Vagina (tissue), 2 donors: Measurements from ENCODE around the gene AXIN1.

Experiments used
- POLR2A ChIP-seq, 2 donors: fragments of 450-650 bp; IDR thresholded peaks; one replicate each; pipeline ENCODE4 v1.6.1; 2017; ENCODE audit warnings: antibody characterized with exemption in 2 of 2, mild to moderate bottlenecking in 2 of 2, moderate library complexity in 2 of 2
- POLR2AphosphoS5 ChIP-seq, 2 donors: sonication (generic); formaldehyde crosslinking; IDR thresholded peaks; one replicate each; pipeline ENCODE4 v1.9.0; 2017; ENCODE audit warnings: antibody characterized with exemption in 2 of 2, mild to moderate bottlenecking in 2 of 2, low read depth in 1 of 2; ENCODE audit not compliant: insufficient read depth in 1 of 2
- TF ChIP-seq, protein P1 (sequence below), 3 experiments: fragments of 450-650 bp in 2 of 3; fragments of 200-600 bp in 1 of 3; sonication (generic) in 1 of 3; IDR thresholded peaks; one replicate each; pipeline ENCODE4 v1.5.1; 2017 to 2019; ENCODE audit warnings: antibody characterized with exemption in 3 of 3, mild to moderate bottlenecking in 2 of 3, moderate library complexity in 2 of 3

DNA sequence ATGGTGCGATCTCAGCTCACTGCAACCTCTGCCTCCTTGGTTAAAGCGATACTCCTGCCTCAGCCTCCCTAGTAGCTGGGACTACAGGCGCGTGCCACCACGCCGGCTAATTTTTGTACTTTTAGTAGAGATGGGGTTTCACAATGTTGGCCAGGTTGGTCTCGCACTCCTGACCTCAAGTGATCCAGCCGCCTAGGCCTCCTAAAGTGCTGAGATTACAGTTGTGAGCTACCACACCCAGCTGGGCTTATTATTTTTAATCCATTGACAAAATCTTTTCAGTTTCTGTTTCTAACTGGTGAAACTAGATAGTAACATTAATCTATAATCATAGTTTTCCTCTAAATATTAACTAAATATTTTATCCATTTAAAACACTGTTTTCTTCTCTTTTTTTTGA lies 112.0 kb downstream of the AXIN1 start:
- TF ChIP-seq, protein P1, sequence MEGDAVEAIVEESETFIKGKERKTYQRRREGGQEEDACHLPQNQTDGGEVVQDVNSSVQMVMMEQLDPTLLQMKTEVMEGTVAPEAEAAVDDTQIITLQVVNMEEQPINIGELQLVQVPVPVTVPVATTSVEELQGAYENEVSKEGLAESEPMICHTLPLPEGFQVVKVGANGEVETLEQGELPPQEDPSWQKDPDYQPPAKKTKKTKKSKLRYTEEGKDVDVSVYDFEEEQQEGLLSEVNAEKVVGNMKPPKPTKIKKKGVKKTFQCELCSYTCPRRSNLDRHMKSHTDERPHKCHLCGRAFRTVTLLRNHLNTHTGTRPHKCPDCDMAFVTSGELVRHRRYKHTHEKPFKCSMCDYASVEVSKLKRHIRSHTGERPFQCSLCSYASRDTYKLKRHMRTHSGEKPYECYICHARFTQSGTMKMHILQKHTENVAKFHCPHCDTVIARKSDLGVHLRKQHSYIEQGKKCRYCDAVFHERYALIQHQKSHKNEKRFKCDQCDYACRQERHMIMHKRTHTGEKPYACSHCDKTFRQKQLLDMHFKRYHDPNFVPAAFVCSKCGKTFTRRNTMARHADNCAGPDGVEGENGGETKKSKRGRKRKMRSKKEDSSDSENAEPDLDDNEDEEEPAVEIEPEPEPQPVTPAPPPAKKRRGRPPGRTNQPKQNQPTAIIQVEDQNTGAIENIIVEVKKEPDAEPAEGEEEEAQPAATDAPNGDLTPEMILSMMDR (IDR thresholded peaks at IDR 0.05): no peak
- TF ChIP-seq POLR2AphosphoS5 (IDR thresholded peaks at IDR 0.05; ENCODE audit: insufficient read depth in 1 of 2, low read depth in 1 of 2) (no peak), POLR2A (IDR thresholded peaks at IDR 0.05) (no peak)
